CD4-positive, alpha-beta T cell treated with Interleukin-4 for 1 hour (primary cell): Measurements from ENCODE around the gene MYLK.

Experiments used
- DNase-seq, 2 donors: peaks; one replicate each; pipeline ENCODE4 v3.0.0-alpha.2; 2020 to 2022

Gene MYLK

DNA sequence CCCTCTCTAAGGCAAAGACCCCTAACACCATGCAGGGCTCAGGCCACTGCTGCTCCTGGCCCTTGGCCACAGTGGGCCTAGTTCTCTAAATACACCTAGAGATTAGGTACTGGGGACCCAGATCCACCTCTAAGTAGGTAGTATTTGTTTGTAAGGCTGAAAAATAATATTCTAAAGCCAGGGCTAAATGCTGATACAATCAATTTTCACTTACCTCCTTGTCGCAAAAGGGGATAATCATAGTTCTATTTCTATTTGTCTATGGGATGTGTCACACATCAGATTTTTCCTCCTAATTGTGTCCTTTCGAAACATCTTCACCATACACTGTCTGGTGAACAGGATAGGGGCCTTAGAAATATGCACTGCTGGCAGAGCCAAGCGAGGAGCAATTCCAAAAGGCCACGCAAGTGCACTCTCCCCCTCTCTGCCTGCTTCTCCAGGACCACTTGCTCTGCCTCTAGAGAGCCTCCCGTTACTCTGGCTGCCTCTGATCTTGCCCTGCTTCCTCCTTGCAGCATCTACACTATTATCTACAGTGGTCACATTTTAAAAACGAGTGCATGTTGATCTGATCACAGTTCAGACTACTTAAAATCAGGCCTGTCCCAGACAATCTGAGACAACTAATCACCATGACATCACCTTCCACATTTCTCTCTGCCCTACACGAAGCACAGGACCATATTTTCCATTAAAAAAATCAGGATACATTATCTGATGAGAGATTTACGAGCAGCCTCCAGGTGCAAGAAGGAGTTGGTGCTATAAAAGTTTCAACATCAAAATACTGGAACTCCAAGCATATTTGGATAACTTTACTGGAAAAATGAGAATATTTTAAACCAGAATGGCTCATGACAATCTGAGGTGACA, 115.4 kb downstream of the MYLK start:
- no peak for DNase-seq

DNA sequence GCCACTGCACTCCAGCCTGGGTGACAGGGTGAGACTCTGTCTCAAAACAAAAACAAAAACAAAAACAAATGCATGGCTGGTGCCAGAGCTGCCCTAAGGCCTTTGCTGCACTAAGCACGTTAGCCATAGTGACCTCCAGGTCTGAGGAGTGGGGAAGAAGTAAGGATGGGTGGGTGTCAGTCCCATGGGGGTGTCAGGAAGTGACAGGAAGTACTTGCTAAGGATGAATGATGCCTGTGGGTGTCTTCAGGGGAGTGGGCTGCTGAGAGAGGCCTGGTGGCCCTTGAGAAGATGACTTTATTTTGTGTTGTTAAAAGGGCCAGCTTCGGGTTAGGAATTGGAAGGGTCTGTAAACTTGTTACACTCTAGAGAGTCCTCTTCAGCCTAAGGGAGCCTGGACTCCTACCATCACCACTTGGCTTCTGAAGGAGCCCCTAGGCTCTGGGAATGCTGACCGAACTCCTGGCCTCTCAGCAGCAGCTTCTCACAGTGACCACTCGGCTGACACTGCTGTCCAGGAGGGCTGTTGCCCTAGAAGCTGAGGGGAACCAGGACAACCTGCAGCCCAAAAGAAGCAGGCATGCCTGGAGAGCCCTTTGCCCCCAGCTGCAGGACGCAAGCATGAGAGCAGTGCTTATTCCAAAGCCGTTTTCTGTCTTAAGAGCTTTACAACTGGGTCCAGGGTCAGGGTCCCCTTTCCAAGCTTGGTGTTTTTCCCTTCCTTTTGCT, 116.4 kb downstream of the MYLK start:
- no peak for DNase-seq

DNA sequence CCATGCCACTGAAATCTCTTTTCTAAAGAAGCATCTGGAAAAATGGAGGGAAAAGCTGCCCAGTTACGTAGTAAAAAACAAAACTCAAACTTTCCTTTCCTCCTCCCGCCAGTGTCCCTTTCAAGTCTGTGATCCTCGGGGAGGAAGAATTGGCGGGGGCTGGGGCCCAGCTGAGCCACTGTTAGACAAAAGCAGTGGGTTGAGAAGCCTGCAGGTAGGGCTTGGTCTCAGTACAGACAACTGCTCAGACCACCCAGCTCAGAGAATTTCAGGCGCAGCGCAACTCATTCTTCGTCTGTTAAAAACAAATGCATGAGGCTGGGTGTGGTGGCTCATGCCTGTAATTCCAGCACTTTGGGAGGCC, 117.1 kb downstream of the MYLK start:
- DNase-seq = no peak

DNA sequence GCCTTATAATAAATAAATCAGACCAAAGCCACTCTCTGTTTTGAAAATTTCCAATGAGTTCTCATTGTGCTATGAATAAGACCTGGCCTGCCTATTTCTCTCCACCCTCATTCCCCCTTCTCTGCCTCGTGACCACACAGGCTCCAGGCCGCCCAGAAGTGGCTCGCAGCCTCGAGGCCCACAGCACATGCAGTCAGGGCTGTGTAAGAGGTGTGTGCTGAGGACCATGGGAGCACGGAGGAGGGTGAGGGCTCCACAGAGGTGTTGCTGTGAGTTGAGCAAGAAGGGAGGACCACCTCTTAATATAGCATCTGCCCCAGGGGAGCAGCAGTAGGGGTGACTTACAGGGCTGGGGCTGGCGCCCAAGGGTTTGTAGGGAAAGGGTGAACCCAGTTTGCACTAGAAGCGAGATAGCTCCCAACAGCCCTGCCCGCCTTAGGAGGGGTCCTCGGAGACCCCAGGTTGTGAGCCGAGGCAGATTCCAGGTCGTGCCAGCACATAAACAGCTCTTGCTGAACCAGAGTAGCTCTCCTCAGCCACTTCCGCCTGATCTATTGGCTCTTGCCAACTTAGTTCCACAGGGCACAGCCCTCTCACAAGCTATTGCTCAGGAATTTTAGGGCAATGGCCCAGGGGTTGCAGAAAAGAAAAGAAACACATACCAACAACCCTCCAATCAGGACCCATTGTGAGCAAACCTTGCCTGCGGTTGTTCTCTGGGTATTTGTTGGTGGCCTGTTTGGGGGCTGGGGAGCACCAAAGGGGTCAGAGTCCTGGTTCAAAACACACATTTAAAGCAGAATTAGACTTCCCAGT, 117.7 kb downstream of the MYLK start:
- no peak for DNase-seq

DNA sequence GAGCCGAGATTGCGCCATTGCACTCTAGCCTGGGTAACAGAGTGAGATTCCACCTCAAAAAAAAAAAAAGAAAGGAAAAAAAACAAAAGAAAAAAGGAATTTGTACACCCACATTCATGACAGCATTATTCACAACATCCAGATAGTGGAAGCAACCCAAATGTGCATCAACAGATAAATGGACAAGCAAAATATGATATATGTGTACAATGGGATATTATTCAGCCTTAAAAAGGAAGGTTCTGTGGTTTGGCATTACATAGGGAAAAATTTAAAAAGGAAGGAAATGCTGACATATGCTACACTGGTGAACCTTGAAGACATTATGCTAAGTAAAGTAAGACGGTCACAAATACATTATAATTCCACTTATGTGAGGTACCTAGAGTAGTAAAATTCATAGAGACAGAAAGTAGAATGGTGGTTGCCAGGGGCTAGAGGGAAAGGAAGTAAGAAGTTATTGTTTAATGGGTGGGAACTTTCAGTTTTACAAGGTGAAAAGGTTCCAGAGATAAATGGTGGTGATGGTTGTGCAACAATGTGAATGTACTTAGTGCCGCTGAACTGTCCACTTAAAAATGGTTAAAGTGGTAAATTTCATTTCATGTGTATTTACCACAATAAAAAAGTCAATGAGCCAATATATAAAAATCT, 118.5 kb downstream of the MYLK start:
- DNase-seq = no peak

DNA sequence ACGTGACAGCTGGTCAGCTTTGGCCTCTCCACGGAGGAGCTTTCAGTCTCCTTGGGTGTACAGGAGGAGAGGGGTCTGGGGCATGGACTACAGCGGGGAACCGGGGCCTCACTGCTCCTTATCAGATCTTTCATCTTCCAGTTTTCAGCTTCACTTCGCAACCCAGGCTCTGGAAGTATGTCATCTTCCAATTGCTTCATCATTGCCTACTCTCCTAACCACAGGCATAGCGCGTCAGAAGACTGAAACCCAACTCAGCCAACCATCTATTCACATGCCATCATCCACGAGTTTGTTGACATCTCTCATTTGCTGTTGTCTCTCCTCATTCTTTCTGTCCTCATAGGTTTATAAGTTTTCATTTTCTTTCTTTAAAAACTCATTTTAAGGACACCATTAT, 119.5 kb downstream of the MYLK start:
- DNase-seq = no peak

DNA sequence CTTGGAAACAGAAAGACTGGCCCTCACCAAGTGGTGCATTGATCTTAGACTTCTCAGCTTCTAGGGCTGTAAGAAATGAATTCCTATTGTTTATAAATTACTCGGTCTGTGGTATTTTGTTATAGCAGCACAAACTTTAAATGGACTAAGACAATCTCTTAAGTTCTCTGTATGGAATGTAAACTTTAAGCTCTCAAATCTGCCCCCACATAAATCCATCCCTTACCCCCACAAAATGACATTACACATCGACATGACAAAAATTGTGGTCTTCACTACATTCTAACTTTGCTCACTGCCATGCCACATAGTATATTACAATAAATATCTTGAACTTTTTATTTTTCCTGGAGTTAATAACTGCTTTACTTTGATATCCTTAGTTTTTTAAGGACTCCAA, 121.3 kb downstream of the MYLK start:
- DNase-seq = no peak

DNA sequence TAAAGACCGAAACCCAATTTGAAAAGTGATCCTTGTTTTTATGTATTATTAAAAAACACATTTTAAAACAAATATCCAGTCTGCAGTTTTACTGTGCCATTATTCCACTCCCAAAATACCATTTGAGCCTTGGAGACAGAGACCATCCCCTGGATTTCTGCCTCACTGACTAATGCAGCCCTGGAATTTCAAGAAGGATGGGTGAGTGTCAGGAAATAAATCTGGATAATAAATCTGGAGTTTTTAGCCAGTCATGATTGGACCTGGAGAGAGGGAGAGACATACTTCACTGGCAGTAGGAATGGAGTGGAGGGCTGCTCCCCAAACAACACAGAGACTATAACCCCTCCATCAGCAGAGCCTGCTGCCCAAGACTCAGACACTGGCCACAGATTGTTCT, 123.3 kb downstream of the MYLK start:
- no peak for DNase-seq

DNA sequence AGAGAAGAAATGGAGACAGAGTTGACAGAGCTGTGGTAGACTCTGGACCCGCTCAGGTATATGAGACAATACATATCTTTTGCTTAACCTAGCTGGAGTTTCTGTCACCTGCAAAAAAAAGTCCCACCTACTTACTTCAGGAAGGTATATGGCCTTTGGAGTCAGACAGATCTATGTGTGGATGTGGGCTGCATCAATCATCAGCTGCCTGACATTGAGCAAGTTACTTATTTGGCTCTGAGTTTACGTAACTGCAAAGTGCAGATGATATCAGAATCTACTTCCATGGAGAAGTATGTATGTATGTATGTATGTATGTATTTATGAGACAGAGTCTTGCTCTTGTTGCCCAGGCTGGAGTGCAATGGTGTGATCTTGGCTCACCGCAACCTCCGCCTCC, 124.3 kb downstream of the MYLK start:
- DNase-seq = no peak

DNA sequence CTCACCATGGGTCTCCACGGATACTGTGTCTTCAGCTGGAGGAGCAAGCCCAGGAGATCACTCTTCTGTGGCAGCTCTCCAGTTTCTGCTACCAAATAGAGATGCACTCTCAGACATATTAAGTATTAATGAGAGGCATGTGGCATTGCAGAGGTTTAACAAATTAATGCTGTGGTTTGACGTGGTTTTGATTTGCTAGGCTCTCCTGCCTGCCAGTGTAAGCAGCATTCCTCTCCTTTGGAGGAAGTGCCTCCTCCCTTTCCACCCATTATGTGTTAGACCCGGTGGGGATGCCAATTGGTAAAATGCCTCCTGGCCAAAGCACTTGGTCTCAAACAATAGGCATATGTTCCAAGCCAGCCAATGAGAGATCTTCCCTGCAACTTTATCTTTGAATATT, 124.8 kb downstream of the MYLK start:
- no peak for DNase-seq

DNA sequence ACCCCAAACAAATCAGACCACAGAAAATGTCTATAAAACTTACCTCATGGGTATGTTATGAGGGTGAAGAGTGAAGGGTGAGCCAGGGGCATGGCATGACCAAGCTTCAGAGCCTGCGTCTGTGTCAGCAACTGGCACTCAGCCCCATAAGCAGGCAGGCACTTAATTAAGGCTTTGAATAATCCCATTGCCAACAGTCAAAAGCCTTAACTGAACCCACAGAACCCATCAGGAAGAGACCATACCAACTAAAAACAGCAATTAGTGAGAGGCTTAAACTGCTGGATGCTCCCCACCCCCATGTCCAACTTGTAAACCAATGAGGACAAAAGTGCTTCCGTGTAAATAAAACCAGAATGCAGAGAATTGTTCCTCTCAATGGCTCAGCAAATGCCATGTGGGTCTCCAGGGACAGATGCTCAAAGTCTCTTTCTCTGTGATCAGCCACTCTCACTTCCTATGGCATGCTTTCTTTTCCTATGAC, 126.0 kb downstream of the MYLK start:
- DNase-seq = no peak

DNA sequence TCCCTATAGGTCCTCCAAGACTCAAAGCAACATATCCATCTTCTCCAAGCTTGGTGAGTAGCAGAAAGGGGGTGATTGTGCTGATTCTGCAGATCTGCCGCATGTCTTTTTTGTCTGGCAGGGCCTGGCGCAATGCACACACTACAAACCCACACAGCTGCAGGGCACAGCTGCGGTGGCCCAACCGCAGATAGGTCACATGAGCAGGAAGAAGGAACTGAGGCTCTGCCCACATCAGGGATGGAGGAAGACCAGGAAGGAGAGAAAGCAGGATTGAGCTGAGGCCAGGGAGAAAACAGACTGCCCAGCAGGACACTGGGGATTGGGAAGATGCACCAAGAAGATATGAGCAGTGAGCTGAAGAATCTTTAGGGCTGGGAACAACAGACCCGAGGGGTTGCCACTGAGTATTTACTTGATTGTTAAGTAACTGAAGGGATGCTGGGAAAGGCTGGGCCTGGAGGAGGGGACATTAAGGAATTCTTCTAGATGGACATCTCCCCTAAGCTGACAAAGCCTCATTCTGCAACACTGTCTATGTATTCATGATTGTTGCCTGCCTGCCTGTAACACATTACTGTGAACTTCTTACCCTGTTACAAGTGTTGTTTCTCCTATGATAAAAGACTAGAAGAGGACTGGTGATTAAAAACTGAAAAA, 126.7 kb downstream of the MYLK start:
- DNase-seq = no peak

DNA sequence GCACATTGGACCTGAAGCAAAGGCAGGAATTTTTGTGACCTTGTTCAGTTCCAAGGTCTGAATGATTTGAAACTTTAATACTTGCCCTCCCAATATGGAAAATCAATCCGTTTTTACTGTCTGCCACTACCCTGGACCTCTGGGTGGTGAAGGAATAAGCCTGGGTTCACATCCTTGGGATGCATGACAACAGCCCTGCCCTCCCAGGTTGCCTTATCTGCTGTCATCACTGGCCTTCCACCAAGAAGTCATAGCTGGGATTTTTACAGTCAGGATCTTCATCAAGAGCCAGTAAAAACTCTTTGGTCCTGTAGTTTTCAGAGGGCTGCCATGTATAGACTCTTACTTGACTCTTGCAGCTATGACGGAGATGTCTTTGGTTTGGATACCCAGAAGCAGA, 128.6 kb downstream of the MYLK start:
- DNase-seq = no peak

DNA sequence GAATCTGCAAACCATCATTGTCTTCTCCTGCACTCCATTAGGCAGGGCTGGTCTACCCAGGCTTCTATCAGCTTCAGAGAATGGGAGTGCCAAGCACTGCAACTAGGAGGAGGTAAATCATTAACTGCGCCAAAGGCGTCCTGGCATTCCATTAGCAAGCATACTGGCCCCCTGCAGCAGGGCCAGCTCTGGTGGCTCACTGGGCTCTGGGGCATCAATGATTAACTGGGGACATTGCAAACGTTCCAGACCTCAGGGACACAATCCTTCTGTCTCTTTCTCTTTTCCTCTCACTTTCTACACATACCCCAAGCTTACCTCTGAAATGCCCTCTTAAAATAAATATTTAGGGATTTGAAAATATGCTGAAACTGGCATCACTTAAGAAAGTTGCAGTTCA, 129.0 kb downstream of the MYLK start:
- DNase-seq = no peak

DNA sequence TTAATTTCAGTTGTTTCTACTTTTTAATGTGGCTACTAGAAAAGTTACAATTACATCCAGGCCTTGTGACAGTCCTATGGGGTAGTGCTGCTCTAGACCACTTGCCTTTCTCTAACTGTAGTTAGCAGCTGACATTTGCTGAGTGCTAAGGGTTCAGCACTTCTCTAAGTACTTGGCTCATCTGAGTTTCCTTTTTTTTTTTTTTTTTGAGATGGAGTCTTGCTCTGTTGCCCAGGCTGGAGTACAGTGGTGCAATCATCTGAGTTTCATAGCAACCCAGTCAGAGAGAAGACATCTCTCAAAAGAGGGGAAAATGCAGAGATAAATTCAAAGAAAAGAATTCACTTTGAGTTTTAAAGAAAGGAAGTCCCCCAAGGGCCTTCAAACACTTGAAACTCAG, 130.8 kb downstream of the MYLK start:
- no peak for DNase-seq

DNA sequence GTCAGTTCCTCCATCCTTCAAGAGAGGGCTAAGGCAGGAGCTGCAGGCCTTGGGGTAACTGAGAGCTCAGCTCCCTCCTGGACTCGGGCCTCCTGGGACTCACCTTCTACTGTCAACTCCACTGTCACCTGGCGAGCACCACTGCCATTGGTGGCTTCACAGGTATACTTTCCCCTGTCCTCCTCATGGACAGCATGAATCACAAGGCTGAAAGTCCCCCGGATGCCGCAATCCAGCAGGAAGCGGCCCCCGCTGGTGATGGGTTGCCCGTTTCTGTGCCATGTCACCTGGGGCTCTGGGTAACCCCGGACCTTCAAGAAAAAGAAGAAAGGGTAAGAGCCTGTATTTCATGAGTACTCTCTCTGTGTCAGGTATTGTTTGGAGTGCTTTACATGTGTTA, 131.9 kb downstream of the MYLK start:
- DNase-seq = no peak

DNA sequence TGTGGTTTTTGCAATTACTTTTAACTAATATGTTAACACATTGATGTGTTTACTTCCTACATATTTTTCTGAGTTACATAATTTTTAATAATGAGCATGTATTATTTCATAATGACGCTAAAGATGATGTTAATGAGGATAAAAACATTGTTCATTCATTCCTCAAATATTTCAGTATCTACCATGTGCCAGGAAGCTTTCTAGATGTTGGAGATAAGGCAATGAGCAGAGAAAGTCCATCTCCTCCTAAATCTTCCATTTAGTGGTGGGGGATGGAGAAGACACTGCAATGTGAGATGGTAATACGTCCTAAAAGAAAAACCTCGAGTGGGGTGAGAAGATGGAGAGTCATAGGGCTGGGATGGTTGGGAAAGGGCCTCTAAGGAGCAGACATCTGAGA, 132.7 kb downstream of the MYLK start:
- DNase-seq = no peak

DNA sequence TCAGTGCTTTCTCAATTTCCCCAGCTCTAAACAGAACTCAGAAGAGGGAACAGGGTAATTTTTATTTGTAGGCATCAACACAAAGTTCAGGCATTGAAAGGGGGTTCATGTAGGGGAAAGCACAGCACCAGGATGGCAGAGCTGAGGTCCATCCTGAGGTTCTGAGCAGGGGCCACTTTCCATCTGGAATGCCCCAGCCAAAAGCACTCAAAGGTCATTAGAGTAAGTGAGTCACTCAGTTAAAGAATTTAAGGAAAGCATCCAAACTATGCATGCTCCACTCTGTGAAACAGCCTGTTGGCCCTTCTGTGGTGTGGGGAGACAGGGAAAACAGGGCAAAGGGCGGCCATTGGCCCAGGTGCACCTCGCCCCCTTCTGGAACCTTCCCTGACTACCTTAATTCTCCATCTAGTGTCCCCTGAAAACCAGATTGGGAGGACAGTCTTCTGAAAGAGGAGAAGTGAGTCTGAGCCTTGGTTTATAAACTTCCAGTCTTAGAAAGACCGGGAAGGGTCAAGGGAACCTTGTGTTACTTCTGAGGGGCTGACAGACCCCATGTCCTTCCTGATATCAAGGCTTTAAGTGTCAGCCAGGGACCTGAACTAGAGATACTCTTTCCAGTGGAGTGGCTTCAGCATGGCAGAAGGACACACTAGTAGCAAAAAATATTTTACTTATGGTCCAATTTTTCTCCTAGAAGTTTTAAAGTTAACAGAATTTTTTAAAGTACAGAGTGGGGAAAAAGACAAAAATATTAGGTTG, 133.3 kb downstream of the MYLK start:
- DNase-seq = no peak

DNA sequence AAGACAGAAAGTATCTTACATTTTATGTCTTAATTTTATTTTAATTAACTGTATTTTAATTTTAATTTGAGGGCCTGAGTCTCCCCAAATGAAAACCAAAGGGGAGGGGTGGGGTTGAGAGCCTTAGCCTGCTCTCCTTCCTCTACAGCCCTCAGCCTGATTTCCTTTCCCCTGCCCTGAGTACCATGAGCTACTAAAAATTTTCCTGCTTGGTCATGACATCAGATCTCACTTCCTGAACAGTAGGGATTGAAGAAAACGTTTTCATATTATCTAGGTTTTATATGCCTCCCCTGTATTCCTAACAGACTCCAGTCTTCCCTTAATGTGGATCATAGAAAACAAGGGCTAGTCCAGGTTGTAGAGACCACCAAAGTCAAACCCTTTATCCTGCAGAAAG, 133.9 kb downstream of the MYLK start:
- no peak for DNase-seq

DNA sequence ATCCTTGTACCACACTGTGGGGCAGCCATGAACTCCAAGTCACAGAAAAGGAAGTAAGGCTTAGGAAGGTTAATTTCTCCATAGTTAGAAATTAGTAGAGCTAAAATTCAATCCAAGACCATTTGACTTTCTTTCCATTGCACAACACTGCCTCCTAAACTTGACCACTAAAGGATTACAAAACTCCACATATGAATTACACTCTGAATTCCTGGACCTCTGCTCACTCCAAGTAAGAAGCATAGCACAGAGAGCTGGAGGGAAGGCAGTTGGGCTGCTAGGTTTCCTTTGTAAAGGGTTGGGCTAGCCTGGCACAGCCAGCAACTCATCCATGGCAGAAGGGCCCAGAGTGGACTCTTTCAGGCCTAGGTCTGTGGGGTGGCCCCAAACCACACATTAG, 134.4 kb downstream of the MYLK start:
- no peak for DNase-seq

DNA sequence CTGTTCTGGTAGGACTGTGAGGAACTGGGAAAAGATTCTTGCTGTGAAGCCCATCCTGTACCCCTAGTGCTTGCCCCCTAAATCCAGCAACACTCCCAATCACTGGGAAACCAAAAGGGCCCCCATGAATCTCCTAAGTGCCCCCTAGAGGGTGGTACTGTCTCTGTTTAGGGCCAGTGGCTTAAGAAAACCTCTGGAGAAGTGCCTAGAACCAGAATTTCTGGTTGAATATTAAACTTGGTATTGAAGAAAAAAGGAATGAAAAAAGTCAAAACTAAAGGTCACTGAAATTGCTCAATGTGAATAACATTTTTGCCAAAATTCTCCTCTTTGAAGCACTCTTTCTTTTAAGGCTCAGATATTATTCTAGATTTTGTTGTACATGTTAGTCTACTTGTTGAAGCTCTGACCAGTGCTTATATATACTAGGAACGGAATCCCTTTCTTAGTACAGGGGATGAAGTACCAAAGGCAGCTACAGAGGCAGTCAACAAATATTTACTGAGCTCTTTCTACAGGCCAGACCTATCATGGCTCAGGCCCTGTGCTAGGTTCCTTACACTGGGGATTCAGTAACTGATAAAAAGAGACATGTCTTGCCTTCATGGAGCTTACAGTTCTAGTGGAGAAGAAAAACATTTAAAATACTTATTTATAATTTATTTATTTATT, 138.8 kb downstream of the MYLK start:
- no peak for DNase-seq
